Peyer's patch (tissue), 4 donors: ENCODE measurements around the gene PRRG1. TPM values are rescaled to one million over a fixed set of nuclear protein-coding genes. Genes with fewer than 3 reads are reported as not detected.

Source experiments
- DNase-seq, 3 donors: peaks; one replicate each; pipeline ENCODE4 v3.0.0-alpha.2; 2017 to 2019
- H3K27ac ChIP-seq, 4 donors: fragments of 200-600 bp; sonication (generic); one replicate each; pipeline ENCODE4 v1.5.1; 2016 to 2019
- H3K27me3 ChIP-seq, 2 donors: fragments of 200-600 bp; sonication (generic); one replicate each; pipeline ENCODE4 v1.5.1; 2019
- H3K36me3 ChIP-seq, 3 donors: fragments of 200-600 bp; sonication (generic); one replicate each; pipeline ENCODE4 v1.5.1; 2016 to 2019
- H3K4me1 ChIP-seq, 4 donors: fragments of 200-600 bp; sonication (generic); one replicate each; pipeline ENCODE4 v1.5.1; 2016 to 2019
- H3K4me3 ChIP-seq, 4 donors: fragments of 200-600 bp; sonication (generic); 1 replicate in 3 of 4; 2 replicates in 1 of 4; pipeline ENCODE4 v1.5.1; 2016 to 2019; ENCODE audit warnings: mild to moderate bottlenecking in 1 of 4
- H3K9me3 ChIP-seq, 4 donors: fragments of 200-600 bp; sonication (generic); one replicate each; pipeline ENCODE4 v1.5.1; 2016 to 2019; ENCODE audit warnings: mild to moderate bottlenecking in 1 of 4
- POLR2A ChIP-seq, 2 donors: fragments of 450-650 bp; IDR thresholded peaks; one replicate each; pipeline ENCODE4 v1.5.1; 2017; ENCODE audit warnings: antibody characterized with exemption in 2 of 2, mild to moderate bottlenecking in 2 of 2, moderate library complexity in 2 of 2
- total RNA-seq, 4 donors: library from RNA; depleted of rRNA; stranded (reverse); fragments of >200 nt; gene quantifications; one replicate each; pipeline ENCODE4 v1.1.0, GENCODE V29; 2016
- TF ChIP-seq, protein P1 (sequence below), 6 experiments: fragments of 450-650 bp in 4 of 6; fragments of 200-600 bp in 2 of 6; sonication (generic) in 1 of 6; IDR thresholded peaks; one replicate each; pipeline ENCODE4 v1.5.1; 2017 to 2019; ENCODE audit warnings: antibody characterized with exemption in 6 of 6, mild to moderate bottlenecking in 3 of 6, moderate library complexity in 1 of 6

Gene PRRG1
- total RNA-seq, 4 donors from 2014 or later = 2.5 to 12.6 (median 9.8) TPM

DNA sequence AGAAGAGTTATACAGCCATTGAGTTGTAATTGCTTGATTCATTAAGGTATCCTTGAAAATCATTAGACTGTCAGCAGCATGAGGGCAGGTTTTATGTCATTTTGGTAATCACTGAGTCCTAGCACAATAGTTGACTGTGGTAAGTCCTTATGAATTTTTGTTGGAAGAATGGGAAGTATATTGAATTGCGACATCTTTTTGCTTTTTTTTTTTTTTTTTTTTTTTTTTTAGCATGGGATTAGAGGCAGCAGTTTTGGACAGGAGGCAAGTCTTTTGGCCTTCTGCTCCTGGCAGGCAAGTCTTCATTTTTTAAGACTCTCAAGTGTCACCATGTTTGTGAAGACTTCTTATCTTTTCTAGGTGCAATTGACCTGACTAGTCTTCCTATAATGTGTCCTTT is 29.7 kb downstream of the PRRG1 start:
- no peak for DNase-seq
- no peak for TF ChIP-seq POLR2A (IDR thresholded peaks at IDR 0.05)
- TF ChIP-seq, protein P1, sequence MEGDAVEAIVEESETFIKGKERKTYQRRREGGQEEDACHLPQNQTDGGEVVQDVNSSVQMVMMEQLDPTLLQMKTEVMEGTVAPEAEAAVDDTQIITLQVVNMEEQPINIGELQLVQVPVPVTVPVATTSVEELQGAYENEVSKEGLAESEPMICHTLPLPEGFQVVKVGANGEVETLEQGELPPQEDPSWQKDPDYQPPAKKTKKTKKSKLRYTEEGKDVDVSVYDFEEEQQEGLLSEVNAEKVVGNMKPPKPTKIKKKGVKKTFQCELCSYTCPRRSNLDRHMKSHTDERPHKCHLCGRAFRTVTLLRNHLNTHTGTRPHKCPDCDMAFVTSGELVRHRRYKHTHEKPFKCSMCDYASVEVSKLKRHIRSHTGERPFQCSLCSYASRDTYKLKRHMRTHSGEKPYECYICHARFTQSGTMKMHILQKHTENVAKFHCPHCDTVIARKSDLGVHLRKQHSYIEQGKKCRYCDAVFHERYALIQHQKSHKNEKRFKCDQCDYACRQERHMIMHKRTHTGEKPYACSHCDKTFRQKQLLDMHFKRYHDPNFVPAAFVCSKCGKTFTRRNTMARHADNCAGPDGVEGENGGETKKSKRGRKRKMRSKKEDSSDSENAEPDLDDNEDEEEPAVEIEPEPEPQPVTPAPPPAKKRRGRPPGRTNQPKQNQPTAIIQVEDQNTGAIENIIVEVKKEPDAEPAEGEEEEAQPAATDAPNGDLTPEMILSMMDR (IDR thresholded peaks at IDR 0.05) = no peak
- Histone ChIP-seq H3K9me3 (no peaks in the 10 kb centered on the region), H3K27me3 (no peaks in the 10 kb centered on the region), H3K4me3 (no peak overlapping the region), H3K27ac (no peak overlapping the region), H3K36me3 (no peaks in the 10 kb centered on the region), H3K4me1 (peaks cover 0 to 2% (median 0%) of the 10 kb centered on the region in 4 donors)

DNA sequence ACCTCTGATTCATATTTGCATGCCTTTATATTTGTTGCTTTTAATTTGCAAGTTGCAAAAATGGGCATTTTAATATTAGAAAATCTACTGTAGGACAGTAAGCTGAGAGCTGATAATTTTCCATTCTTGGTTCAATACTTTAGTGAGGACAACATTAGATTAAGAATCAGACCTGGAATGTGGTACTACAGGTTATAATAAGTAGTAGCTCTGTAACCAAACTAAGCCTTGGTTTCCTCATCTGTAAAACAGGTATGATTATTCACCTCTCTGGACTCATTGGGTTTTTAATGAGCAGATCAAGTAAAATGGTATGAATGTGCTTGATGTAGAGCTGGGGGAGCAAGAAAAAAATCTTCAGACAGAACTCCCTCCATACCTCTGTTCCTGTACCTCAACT is 31.1 kb downstream of the PRRG1 start:
- no peaks in the 10 kb centered on the region for H3K9me3 ChIP-seq

DNA sequence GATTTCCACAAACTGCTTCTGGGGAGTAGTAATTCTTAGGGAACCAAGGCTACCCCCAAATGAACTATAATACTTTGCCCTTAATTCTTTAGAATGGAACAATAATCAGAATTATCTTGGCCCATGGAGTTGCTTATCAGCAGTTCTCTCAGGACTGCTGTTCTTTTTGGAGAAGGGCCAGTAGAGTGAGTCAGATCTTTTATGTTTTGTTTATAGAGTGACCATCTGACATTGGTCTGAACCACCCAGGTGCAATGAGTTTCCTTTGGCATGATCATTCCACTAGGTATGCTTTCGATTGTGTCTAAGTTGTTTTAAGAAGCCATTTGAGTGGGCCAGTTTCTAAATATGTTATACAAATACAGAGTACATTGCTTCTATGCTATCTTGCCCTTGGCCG is 31.8 kb downstream of the PRRG1 start:
- no peaks in the 10 kb centered on the region for H3K9me3 ChIP-seq
- no peaks in the 10 kb centered on the region for H3K36me3 ChIP-seq
- H3K4me1 ChIP-seq = peaks cover 0 to 2% (median 0%) of the 10 kb centered on the region in 4 donors
- DNase-seq = no peak
- H3K27ac ChIP-seq = peak overlapping the region in 1 of 4 donors; percentile 12
- TF ChIP-seq, protein P1 (IDR thresholded peaks at IDR 0.05) = no peak
- no peak for TF ChIP-seq POLR2A (IDR thresholded peaks at IDR 0.05)
- H3K27me3 ChIP-seq = no peaks in the 10 kb centered on the region
- H3K4me3 ChIP-seq = no peak overlapping the region

More for the DNA sequence above, 31.1 kb downstream of the PRRG1 start:
- Histone ChIP-seq H3K4me3 (no peak overlapping the region), H3K27me3 (no peaks in the 10 kb centered on the region), H3K36me3 (no peaks in the 10 kb centered on the region), H3K4me1 (peaks cover 0 to 2% (median 0%) of the 10 kb centered on the region in 4 donors), H3K27ac (no peak overlapping the region)
- TF ChIP-seq, protein P1 (IDR thresholded peaks at IDR 0.05) = no peak
- TF ChIP-seq POLR2A (IDR thresholded peaks at IDR 0.05) = no peak
- DNase-seq = no peak

DNA sequence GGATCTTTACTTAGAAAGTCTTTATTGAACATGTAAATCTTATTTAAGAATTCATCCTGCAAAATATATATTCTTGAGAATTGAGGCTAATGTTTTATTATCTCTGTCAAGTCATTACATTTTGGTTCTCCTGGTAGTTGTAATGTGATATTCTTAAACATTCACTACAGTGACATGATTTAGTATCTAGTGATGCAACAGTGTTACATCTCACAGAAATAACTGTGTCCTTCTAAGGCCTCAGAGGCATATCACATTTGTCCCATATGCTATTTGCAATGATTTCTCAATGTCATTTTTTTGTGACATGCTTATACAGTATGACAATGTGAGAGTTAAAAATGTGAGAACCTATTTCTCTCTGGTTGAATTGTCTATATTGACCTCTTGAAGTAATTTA is 34.1 kb downstream of the PRRG1 start:
- Histone ChIP-seq H3K27ac (no peak overlapping the region), H3K36me3 (no peaks in the 10 kb centered on the region), H3K4me3 (no peak overlapping the region), H3K27me3 (no peaks in the 10 kb centered on the region), H3K4me1 (peaks cover 0 to 2% (median 0%) of the 10 kb centered on the region in 4 donors), H3K9me3 (no peaks in the 10 kb centered on the region)
- DNase-seq = no peak
- TF ChIP-seq, protein P1 (IDR thresholded peaks at IDR 0.05) = no peak
- TF ChIP-seq POLR2A (IDR thresholded peaks at IDR 0.05) = no peak

DNA sequence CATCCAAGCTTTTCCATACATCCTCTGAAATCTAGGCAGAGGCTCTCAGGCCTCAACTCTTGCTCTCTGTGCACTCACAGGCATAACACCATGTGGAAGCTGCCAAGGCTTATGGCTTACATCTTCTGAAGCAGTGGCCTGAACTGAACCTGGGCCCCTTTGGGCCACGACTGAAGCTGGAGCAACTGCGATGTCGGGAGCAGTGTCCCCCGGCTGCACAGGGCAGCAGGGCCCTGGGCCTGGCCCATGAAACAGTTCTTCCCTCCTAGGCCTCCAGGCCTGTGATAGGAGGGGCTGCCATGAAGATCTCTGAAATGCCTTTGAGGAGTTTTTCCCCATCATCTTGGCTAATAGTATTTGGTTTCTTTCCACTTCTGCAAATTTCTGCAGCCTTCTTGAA is 39.2 kb downstream of the PRRG1 start:
- Histone ChIP-seq H3K4me3 (no peak overlapping the region), H3K4me1 (no peaks in the 10 kb centered on the region), H3K36me3 (no peaks in the 10 kb centered on the region), H3K27me3 (no peaks in the 10 kb centered on the region), H3K27ac (no peak overlapping the region), H3K9me3 (no peaks in the 10 kb centered on the region)
- no peak for DNase-seq
- no peak for TF ChIP-seq POLR2A (IDR thresholded peaks at IDR 0.05)
- TF ChIP-seq, protein P1 (IDR thresholded peaks at IDR 0.05) = no peak

DNA sequence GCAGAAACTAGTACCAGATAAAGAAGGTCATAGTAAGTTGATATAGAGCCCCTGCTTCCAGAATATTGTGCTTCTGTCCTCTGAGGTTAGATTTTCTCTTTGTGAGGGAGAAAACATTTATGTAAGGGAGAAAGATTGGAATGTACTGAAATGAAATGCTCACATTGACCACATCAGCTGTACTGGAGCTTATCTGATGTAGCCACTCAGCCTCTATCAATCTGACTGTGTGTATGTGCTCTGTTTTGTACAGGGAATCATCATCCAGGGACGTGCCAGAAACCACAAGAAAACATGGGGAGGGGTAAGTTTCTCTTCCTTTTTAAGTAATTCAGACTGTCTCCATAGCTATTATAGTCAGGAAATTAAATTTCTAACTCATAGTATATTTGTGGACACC is 56.8 kb downstream of the PRRG1 start:
- Histone ChIP-seq H3K27me3 (no peaks in the 10 kb centered on the region), H3K36me3 (no peaks in the 10 kb centered on the region), H3K27ac (no peak overlapping the region), H3K9me3 (no peaks in the 10 kb centered on the region), H3K4me3 (no peak overlapping the region), H3K4me1 (no peaks in the 10 kb centered on the region)
- TF ChIP-seq POLR2A (IDR thresholded peaks at IDR 0.05) = no peak
- TF ChIP-seq, protein P1 (IDR thresholded peaks at IDR 0.05) = no peak
- DNase-seq = no peak
